AG08396 (cell line): ENCODE results near the gene CLK1.
"Not testable (repeated sequence)": the region's sequence is repeated elsewhere in the genome, so short reads cannot be mapped to it uniquely, and the experiment has no call there.

ENCODE experiments used
- DNase-seq: peaks from one replicate; pipeline ENCODE4 v3.0.0; 2012; ENCODE audit warnings: low spot score, mixed read lengths

The CLK1 gene

GRCh38 chr2:200851398-200852248 lies 12.8 kb downstream of the CLK1 start:
- no peak for DNase-seq

GRCh38 chr2:200850512-200851256 lies 13.8 kb downstream of the CLK1 start:
- DNase-seq = no peak

GRCh38 chr2:200847939-200848338 lies 16.5 kb downstream of the CLK1 start:
- no peak for DNase-seq

GRCh38 chr2:200847269-200847668 lies 17.2 kb downstream of the CLK1 start:
- DNase-seq = no peak

- DNase-seq = no peak
Observed at GRCh38 chr2:200845669-200846325, 18.7 kb downstream of the CLK1 start.

- no peak for DNase-seq
Observed at GRCh38 chr2:200845194-200845593, 19.3 kb downstream of the CLK1 start.

GRCh38 chr2:200843993-200844948 lies 20.2 kb downstream of the CLK1 start:
- no peak for DNase-seq

GRCh38 chr2:200839513-200839912 lies 24.9 kb downstream of the CLK1 start:
- no peak for DNase-seq

- no peak for DNase-seq
Observed at GRCh38 chr2:200834701-200835100, 29.8 kb downstream of the CLK1 start.

GRCh38 chr2:200829258-200829655 lies 35.2 kb downstream of the CLK1 start:
- no peak for DNase-seq

GRCh38 chr2:200828572-200829257 lies 35.7 kb downstream of the CLK1 start:
- no peak for DNase-seq

GRCh38 chr2:200828104-200828503 lies 36.4 kb downstream of the CLK1 start:
- no peak for DNase-seq

- DNase-seq = no peak
Observed at GRCh38 chr2:200821686-200822245, 42.7 kb downstream of the CLK1 start.

GRCh38 chr2:200820573-200821234 lies 43.8 kb downstream of the CLK1 start:
- DNase-seq = no peak

GRCh38 chr2:200818732-200819131 lies 45.7 kb downstream of the CLK1 start:
- not testable (repeated sequence) for DNase-seq

- DNase-seq = no peak
Observed at GRCh38 chr2:200814917-200815316, 49.5 kb downstream of the CLK1 start.

GRCh38 chr2:200814276-200814815 lies 50.1 kb downstream of the CLK1 start:
- no peak for DNase-seq

GRCh38 chr2:200812122-200813022 lies 52.1 kb downstream of the CLK1 start:
- peak; percentile 71 for DNase-seq
